Stomach (tissue), 9 donors: ENCODE data around the gene MRPL41. TPM values are rescaled to one million over a fixed set of nuclear protein-coding genes. Genes with fewer than 3 reads are reported as not detected.
"Not testable (repeated sequence)": the region's sequence is repeated elsewhere in the genome, so short reads cannot be mapped to it uniquely, and the experiment has no call there.

Source experiments
- DNase-seq, 2 donors: peaks; one replicate each; pipeline versions ENCODE4 v3.0.0 to v3.0.0-alpha.2; 2013 to 2019
- H3K27ac ChIP-seq, 5 donors: fragments of 200-600 bp in 4 of 5; sonication (generic) in 4 of 5; one replicate each; pipeline ENCODE4 v1.5.1; 2013 to 2019; ENCODE audit warnings: mild to moderate bottlenecking in 1 of 5, moderate library complexity in 1 of 5
- H3K27me3 ChIP-seq, 3 donors: fragments of 200-600 bp; sonication (generic); one replicate each; pipeline ENCODE4 v1.5.1; 2017 to 2019; ENCODE audit warnings: mixed run types in 1 of 3
- H3K36me3 ChIP-seq, 4 donors: fragments of 200-600 bp; sonication (generic); 1 replicate in 3 of 4; 2 replicates in 1 of 4; pipeline ENCODE4 v1.5.1; 2016 to 2019
- H3K4me1 ChIP-seq, 4 donors: fragments of 200-600 bp; sonication (generic); one replicate each; pipeline ENCODE4 v1.5.1; 2016 to 2019
- H3K4me3 ChIP-seq, 4 donors: fragments of 200-600 bp; sonication (generic) in 3 of 4; one replicate each; pipeline ENCODE4 v1.5.1; 2016 to 2019; ENCODE audit warnings: mild to moderate bottlenecking in 1 of 4
- H3K9me3 ChIP-seq, 4 donors: fragments of 200-600 bp; sonication (generic); one replicate each; pipeline ENCODE4 v1.5.1; 2016 to 2019
- CTCF ChIP-seq, 7 experiments: fragments of 450-650 bp in 4 of 7; fragments of 200-600 bp in 3 of 7; sonication (generic) in 3 of 7; IDR thresholded peaks; one replicate each; pipeline ENCODE4 v1.5.1; 2016 to 2019; ENCODE audit warnings: antibody characterized with exemption in 7 of 7, control low read depth in 2 of 7, mild to moderate bottlenecking in 1 of 7
- EP300 ChIP-seq: sonication (generic); formaldehyde crosslinking; IDR thresholded peaks from one replicate; pipeline ENCODE4 v1.6.1; 2017; ENCODE audit warnings: antibody characterized with exemption
- POLR2A ChIP-seq, 4 donors: fragments of 450-650 bp; IDR thresholded peaks; one replicate each; pipeline ENCODE4 v1.6.1; 2016; ENCODE audit warnings: antibody characterized with exemption in 4 of 4, control low read depth in 2 of 4, mild to moderate bottlenecking in 1 of 4, moderate library complexity in 1 of 4
- POLR2AphosphoS5 ChIP-seq, 3 donors: sonication (generic); formaldehyde crosslinking; IDR thresholded peaks; one replicate each; pipeline ENCODE4 v1.6.1; 2016; ENCODE audit warnings: antibody characterized with exemption in 3 of 3
- WGBS, 5 donors: extraction: QIAGEN DNeasy Blood & Tissue Kit in 3 of 5; methylation state at CpG; one replicate each; pipeline versions ENCODE4 v1.1.5 to v1.1.7; 2013 to 2018; 5-methylcytosine and 5-hydroxymethylcytosine counted together
- intact Hi-C: fragments of 100-400 bp; cut with DNase I; formaldehyde crosslinking; loops from one replicate; pipeline ENCODE4 v1.15.1; 2023; ENCODE audit warnings: low total_unique reads
- polyA plus RNA-seq, 3 donors: library from polyadenylated mRNA; stranded (reverse); fragments of 200-250 nt; gene quantifications; one replicate each; pipeline ENCODE4 v1.2.3, GENCODE V29; 2013
- total RNA-seq, 5 donors: library from RNA; depleted of rRNA; stranded (reverse); fragments of >200 nt; gene quantifications; one replicate each; pipeline versions ENCODE4 v1.1.0 to v1.2.3, GENCODE V29; 2014 to 2016
- donor health status: healthy with polysubstance abuse.
- donor health status: Bipolar disorder and iron deficiency.
- donor health status: healthy.

Gene MRPL41
- total and polyA plus RNA-seq, 8 donors: 23.3 to 282 (median 101) TPM

GRCh38 chr9:137535120-137535428, 16.6 kb upstream of the MRPL41 start:
- Histone ChIP-seq H3K27me3 (no peaks in the 10 kb centered on the region), H3K36me3 (peaks cover 0 to 35% (median 28%) of the 10 kb centered on the region in 4 donors), H3K9me3 (no peaks in the 10 kb centered on the region), H3K4me3 (no peak overlapping the region), H3K27ac (peak overlapping the region in 2 of 5 donors; percentile 0 to 47), H3K4me1 (peaks cover 11 to 23% (median 12%) of the 10 kb centered on the region in 4 donors)
- intact Hi-C loops: no loop called here
- no peak for DNase-seq
- no peak for TF ChIP-seq POLR2AphosphoS5 (IDR thresholded peaks at IDR 0.05)
- no peak for TF ChIP-seq EP300
- no peak for TF ChIP-seq POLR2A (IDR thresholded peaks at IDR 0.05)
- TF ChIP-seq CTCF (IDR thresholded peaks at IDR 0.05): no peak

- H3K4me3 ChIP-seq, H3K9me3 ChIP-seq, H3K27ac ChIP-seq, intact Hi-C loops, H3K27me3 ChIP-seq, DNase-seq: not testable (repeated sequence)
- WGBS, 5 donors: 65 to 86% (median 78%) methylated on average over 16 of the region's 16 CpGs
- Histone ChIP-seq H3K4me1 (peaks cover 11 to 14% (median 12%) of the 10 kb centered on the region in 4 donors), H3K36me3 (peaks cover 0 to 51% (median 44%) of the 10 kb centered on the region in 4 donors)
Observed at GRCh38 chr9:137536594-137537131, 15.0 kb upstream of the MRPL41 start.

- no peaks in the 10 kb centered on the region for H3K27me3 ChIP-seq
- H3K36me3 ChIP-seq: peaks cover 6 to 65% (median 58%) of the 10 kb centered on the region in 4 donors
- TF ChIP-seq POLR2AphosphoS5 (IDR thresholded peaks at IDR 0.05) (no peak), EP300 (no peak), CTCF (IDR thresholded peaks at IDR 0.05) (no peak), POLR2A (IDR thresholded peaks at IDR 0.05) (no peak)
- no peak overlapping the region for H3K4me3 ChIP-seq
- peaks cover 11 to 14% (median 12%) of the 10 kb centered on the region in 4 donors for H3K4me1 ChIP-seq
- intact Hi-C loops: no loop called here
- 94 to 100% (median 96%) methylated on average over 1 to 16 of the region's 16 CpGs for WGBS, 5 donors
- no peak overlapping the region for H3K27ac ChIP-seq
- no peaks in the 10 kb centered on the region for H3K9me3 ChIP-seq
- no peak for DNase-seq
Observed at GRCh38 chr9:137538058-137538457, 13.6 kb upstream of the MRPL41 start.

- 87 to 96% (median 94%) methylated on average over 11 to 18 of the region's 18 CpGs for WGBS, 5 donors
- H3K36me3 ChIP-seq: peaks cover 8 to 70% (median 64%) of the 10 kb centered on the region in 4 donors
- no peaks in the 10 kb centered on the region for H3K9me3 ChIP-seq
- no peak overlapping the region for H3K27ac ChIP-seq
- TF ChIP-seq POLR2AphosphoS5 (IDR thresholded peaks at IDR 0.05) (no peak), POLR2A (IDR thresholded peaks at IDR 0.05) (no peak), EP300 (no peak), CTCF (IDR thresholded peaks at IDR 0.05) (no peak)
- DNase-seq: no peak
- intact Hi-C loops: no loop called here
- peaks cover 0 to 2% (median under 1%) of the 10 kb centered on the region in 4 donors for H3K4me1 ChIP-seq
- no peaks in the 10 kb centered on the region for H3K27me3 ChIP-seq
- H3K4me3 ChIP-seq: no peak overlapping the region
Observed at GRCh38 chr9:137540536-137540935, 11.1 kb upstream of the MRPL41 start.

- Histone ChIP-seq H3K9me3 (no peaks in the 10 kb centered on the region), H3K27ac (no peak overlapping the region), H3K4me3 (no peak overlapping the region), H3K4me1 (peaks cover 2 to 5% (median 3%) of the 10 kb centered on the region in 4 donors), H3K36me3 (peaks cover 8 to 71% (median 63%) of the 10 kb centered on the region in 4 donors), H3K27me3 (no peaks in the 10 kb centered on the region)
- 88 to 92% (median 92%) methylated on average over 20 of the region's 20 CpGs for whole genome bisulfite sequencing, 5 donors
- intact Hi-C loops: no loop called here
- DNase-seq: no peak
- TF ChIP-seq CTCF (IDR thresholded peaks at IDR 0.05) (no peak), POLR2AphosphoS5 (IDR thresholded peaks at IDR 0.05) (no peak), EP300 (no peak), POLR2A (IDR thresholded peaks at IDR 0.05) (no peak)
Observed at GRCh38 chr9:137542486-137542885, 9.2 kb upstream of the MRPL41 start.
